Activated CD4-positive, CD25-positive, alpha-beta regulatory T cell treated with anti-CD3 and anti-CD28 coated beads, Interleukin-2, amount 50 U/mL, for 24 hours (primary cell): Measurements from ENCODE around the gene TSPAN11.

Source experiments
- ATAC-seq, 2 donors: fragments of 150-1000 bp; cut with Tn5 transposase; one replicate each; pipeline ENCODE4 v1.10.0; 2021; ENCODE audit warnings: mild to moderate bottlenecking in 1 of 2, moderate library complexity in 1 of 2

TSPAN11 gene

DNA sequence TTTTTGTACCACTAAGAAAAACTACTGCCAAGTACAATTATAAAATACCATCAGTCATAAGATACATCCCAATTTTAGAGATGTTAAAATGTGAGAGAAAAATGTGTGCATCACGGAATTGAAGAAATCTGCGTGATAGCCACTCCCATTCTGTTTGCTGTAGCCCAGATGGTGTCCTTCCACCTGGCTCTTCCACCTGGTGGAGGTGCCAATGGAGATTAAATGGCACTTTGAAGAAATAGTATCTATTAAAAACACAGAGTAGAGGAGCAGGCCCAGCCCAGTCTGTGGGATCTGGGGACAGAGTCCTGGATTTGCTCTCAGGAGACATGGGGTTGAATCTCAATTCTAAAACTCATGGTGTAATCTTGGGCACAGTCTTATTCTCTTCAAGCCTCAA is 35.5 kb downstream of the TSPAN11 start:
- no peak for ATAC-seq

DNA sequence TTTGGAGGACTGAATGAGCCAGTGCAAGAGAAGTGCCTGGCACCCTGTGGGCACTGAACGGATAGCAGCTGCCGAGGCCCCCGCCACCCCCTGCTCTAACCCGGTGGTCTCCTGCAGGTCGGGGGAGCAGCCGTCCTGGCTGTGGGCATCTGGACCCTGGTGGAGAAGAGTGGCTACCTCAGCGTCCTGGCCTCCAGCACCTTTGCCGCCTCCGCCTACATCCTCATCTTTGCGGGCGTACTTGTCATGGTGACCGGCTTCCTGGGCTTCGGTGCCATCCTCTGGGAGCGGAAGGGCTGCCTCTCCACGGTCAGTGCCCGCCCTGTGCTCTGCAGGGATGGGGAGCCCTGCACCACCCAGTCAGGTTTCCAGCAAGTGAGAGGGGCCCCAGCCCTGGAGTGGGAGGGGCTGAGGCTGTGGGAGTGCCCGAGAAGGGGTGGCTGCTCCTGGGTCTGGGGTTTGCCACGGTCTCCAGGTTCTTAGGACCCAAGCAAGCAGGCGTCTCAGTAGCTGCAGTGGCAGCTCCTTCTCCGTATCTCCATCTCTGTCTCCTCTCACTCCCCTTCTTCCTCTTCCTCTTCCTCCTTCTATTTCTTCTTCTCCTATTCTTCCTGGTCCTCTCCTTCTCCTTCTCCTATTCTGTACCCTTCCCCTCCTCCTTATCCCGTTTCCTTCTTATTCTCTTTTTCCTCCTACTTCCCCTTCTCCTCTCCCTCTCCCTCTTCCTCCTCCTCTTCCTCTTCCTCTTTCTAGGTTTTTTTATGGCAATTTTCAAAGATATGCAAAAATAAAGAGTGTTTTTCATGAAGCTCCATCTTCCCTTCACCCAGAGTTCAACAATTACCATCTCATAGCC is 37.4 kb downstream of the TSPAN11 start:
- no peak for ATAC-seq

DNA sequence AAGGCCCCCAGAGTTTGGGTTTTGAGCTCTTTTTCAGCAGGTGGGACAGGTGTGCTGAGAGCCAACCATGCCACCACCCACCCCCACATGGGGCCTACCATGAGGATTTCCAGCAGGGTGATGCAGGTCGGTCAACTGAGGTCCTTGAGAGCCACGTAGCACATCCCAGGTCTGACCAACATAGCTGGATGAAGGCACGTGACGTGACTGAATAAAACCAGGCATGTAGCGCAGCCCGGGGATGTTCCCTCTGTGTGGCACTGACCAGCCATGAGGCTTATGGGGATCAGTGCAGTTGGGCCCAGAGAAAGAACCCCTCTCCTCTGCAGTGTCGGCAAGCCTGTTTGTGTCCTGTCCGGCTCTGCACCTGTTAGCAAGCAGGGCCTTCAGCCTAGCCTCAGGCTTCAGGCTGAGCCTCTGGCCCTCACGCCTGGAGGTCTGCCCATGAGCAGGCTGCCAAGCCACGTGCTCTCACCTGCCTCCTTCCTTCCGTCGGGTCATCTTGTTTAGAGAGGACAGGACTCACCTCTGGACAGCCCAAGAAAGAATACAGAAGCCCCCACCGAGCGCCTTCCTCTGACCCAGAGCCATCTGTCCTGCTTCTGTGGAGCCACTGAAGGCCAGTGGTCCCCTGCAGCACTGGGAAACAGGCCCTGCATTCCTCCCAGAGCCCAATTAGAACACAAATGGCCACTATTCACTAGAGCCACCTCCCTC is 38.5 kb downstream of the TSPAN11 start:
- no peak for ATAC-seq

DNA sequence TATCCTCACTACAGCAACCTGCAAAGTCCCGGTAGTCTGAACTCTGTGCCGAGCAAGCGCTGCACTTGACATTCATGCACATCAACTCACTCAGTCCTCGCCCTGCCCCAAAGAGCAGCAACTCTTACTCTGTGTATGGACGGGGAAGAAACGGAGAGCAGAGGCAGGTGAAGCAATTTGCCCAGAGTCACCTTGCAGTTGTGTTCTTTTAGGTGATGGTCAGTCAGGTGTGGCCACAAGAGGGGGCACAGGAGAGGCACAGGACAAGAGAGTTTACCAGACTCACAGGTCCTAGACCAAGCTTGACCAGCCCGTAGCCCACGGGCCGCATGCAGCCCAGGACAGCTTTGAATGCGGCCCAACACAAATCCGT is 39.1 kb downstream of the TSPAN11 start:
- ATAC-seq, result no peak

DNA sequence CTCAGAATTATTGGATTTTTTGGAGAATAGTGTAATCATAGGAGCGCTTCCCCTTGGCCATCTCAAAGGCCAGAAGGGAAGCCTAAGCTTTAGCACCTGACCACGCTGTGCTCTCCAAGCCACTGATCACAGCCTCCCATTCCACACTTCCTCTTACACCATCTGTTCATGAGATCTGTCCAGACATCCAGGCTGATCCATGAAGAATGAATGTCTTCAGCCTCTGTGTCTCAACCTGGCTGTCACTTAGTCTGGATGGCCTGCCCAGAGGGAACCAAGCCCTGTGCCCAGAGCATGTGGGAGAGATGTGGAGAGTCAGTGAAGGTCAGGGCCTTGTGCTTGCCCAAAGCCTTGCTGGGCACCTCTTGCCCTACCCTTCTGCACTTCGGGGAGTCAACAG is 40.5 kb downstream of the TSPAN11 start:
- ATAC-seq, result no peak

DNA sequence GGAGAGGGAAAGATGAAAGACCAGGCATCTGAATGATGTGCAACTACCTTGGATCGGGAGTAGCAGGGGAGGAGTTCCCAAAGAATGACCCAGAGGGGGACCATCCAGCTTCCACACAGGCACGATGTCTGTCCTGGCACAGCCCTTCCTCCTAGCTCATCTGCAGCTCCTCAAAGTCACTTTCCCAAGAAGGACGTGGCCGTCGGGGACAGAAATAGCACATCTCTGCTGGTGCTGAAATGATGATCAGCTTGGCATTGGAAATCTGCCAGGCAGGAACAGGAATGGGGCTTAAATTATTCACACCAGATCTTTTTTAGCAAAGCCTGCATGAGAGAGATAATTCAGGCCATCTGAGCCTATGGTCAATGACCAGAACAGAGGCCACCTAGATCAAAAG is 41.7 kb downstream of the TSPAN11 start:
- no peak for ATAC-seq

DNA sequence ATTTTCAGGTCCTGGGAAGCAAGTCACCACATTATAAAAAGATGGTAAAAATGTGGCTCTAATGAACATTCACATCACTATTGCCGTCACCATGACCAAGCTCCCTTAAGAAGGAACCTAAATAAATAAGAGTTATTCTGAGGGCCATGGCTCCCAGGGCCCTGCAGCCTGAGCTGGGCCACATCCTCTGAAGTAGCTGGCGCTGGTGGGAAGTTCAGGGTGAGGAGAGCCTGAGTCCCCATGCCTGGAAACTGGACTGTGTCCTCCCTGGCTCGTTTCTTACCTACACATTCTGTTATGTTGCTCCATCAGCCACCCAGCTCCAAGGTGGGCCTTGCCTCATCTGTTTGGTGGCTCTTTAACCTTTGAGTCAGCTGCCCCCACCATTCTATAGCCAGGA is 42.5 kb downstream of the TSPAN11 start:
- no peak for ATAC-seq

DNA sequence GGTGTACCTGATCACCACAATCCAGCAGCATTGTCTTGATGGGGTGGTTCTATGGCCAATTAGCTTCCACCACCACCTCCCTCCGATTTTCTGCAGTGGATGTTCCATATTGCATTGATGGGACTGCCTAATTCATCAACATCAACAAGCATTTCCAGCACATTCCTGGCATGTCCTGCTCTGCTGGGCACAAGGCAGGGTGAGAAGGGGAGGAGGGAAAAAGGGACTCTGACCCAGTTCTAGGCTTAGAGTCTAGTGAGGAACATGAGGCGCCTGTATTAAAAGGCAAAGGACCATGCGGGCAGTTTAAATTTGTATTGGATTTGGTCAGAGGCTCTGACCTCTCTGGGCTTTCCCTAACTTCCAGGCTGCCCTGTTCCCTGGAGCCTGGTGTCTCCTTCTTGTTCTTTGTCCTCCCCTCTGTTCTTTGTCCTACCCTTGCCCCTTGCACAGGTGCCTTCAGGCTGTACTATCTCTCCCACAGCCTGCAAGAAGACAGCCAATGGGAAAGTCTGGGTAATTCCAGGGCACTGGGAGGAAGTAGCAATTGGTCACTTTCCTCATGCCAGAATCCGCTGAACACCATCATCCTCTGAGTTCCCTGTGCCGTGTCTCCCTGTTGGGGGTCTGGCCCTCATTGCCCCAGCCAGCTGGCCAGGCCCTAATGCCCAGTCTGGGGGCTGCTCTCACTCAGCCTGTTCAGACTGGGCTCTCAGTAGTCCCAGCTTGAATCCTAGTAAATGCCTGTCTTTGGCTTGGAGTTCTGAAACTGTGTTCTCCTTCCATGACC is 43.3 kb downstream of the TSPAN11 start:
- ATAC-seq, result no peak

DNA sequence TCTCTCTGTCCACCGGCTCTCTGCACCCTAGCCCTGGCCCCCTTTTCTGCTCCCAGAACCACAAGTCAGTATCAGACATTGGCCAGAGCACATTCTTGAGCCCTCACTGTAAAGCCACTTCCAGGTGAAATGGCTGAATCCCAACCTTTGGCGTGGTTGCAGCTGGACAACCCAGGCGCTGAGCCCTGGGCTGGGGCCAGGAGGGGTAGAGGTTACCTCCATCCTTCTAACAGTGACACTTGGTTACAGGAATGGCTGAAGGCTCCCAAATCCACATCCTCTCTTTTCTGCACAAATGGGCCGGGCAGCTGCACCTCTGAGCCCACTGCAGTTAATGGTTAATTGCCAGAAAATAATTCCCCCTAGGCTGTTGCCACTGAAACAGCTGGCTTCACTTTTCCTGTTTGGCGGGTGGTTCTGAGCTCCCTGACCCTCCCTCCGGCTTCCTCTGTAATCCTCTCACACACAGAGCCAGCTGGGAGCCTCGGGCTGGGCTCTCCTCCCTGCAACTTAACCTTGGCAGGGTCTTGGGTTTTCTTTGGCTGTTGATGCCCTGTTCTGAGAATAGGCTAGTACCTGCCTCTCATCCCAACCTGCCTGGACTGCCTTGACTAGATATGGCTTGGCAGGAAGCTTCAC is 44.1 kb downstream of the TSPAN11 start:
- ATAC-seq, result no peak

DNA sequence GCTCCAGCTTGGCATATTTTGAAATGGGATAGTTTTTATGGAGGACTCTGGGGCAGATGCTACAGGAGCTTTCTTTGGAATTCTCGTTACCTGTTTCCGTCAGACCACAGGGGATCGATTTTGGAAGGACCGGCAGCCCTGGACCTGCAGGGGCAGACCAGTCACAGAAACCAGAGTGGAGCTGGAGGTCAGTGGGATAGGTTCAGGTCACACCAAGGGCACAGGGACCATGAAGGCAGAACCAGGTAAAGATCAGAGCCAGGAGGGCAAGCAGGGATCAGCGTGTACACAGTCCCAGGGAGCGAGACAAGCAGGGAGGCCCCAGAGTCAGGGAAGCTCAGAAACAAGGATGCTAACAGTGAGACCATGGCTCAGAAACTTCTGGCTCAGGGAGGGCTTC is 45.5 kb downstream of the TSPAN11 start:
- no peak for ATAC-seq

DNA sequence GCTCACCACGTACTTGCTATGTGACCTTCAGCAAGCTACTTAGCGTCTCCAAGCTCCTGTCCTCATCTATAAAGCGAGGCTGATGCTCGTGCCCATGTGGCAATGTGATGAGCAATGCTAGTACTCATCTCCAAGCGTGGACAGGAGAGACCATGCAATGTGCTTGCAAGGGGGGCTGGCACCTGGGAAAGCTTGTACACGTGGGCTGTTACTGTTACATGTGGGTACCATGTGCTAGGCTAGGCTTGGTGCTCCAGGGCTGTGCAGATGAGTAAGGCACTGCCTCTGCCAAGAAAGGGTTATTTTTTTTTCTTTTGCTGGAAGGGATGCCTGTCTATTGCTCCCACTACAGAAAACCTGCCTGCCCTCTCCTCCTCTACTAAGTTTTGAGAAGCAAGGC is 46.6 kb downstream of the TSPAN11 start:
- no peak for ATAC-seq

DNA sequence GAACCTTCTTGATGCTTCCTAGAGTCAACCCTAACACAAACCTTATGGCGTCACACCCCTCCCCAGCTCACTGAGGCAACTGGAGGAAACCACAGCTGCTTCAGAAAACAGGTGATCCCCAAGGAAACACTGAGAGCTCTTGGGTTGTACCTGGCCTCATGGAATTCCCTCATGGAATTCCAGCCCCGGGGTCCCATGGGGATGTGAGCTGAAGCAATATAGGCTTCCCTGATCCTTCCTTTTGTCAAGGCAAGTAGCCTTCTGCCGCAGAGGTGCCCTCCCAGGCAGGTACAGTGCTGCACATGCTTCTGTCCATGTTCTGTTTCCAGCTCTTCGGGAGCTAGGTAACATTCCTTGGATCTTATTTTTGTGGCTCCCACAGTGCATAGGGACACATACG is 47.3 kb downstream of the TSPAN11 start:
- ATAC-seq, result no peak

DNA sequence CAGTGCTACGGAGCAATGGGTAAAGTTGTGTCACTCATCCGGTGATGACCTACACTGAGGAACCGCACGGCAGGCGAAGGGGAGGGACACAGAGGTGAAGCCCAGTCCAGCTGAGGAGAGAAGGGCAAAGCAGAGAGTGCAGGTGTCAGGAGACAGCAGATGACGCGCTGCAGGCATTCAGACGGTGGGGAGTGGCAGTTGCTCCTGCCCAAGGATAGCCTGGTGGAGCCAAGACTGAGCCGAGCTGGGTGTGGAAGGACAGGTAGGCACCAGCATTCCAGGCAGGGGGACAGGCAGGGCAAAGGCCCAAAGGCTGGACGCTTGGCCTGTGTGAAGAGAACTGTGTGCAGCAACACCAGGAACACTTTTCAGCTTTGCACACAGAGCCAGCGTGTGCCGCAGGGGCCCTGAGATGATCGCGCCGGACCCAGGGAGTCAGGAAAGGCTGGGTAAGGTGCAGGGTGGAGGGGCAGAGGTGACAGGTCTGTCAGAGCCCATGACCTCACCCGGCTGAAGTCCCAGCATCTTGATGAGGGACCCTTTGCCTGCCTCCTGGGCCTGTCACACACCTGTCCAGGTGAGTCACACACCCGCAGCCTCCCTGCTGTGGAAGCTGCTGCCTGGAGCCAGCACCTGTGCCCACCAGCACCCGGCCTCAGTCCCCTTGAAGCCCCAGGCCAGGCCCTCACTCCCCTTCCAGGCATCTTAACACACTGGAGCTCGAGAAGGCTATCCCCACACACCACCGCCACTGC is 48.4 kb downstream of the TSPAN11 start:
- no peak for ATAC-seq

DNA sequence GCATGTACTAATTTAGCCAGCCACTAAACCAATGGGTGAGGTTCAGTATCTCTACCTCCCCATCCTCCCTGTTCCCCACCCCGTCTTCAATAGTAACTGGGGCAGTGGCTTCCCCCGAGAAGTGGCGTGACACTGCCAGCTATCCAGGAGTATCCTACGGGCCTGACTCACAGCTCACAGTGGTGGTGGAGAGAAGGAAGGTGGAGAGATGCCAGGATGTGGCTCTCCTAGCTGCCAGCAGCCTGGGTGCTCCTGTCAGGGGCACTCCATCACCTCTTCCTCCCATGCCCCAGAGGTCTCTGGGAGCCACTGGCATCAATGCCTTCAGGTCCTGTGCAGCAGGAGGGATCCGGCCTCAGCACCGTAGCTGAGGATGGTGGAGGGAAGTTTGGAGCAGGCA is 49.0 kb downstream of the TSPAN11 start:
- no peak for ATAC-seq

DNA sequence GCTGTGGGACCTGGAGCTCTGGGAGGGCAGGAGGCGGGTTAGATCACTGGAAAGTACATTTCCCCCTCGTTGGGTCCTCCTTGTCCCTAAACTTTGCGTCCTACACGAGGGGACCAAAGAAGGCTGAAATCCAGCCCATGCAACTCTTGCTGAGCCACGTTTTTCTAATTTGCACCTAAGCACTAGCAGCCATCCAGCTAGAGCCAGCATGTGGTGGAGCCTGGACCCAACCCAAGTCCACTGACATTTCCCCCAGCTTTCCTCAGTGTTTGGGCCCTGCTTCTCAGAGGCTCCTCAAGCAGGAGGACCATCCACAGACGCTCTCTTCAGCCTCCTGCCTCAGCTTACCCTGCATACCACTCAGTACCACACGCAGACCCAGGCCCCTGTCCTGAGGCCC is 49.7 kb downstream of the TSPAN11 start:
- ATAC-seq, result no peak

DNA sequence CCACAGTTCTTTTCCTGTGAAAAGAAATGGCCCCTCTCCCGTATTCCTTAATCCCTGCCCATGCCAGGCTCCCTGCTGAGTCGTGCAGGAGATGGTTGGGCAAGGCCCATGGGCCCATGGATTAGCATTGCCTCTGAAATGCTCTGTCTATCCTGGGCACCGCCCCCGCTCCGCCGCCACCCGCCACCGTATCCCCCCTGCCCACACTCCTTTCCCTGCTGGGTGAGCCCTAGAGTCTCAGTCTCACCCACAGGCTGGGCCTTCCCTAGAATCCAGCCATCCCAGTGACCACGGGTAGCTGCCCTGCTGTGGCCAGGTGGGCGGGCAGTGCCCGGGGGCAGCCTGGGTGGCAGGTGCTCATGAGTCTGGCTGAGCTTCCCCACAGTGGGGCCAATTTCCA is 50.6 kb downstream of the TSPAN11 start:
- ATAC-seq, result no peak

DNA sequence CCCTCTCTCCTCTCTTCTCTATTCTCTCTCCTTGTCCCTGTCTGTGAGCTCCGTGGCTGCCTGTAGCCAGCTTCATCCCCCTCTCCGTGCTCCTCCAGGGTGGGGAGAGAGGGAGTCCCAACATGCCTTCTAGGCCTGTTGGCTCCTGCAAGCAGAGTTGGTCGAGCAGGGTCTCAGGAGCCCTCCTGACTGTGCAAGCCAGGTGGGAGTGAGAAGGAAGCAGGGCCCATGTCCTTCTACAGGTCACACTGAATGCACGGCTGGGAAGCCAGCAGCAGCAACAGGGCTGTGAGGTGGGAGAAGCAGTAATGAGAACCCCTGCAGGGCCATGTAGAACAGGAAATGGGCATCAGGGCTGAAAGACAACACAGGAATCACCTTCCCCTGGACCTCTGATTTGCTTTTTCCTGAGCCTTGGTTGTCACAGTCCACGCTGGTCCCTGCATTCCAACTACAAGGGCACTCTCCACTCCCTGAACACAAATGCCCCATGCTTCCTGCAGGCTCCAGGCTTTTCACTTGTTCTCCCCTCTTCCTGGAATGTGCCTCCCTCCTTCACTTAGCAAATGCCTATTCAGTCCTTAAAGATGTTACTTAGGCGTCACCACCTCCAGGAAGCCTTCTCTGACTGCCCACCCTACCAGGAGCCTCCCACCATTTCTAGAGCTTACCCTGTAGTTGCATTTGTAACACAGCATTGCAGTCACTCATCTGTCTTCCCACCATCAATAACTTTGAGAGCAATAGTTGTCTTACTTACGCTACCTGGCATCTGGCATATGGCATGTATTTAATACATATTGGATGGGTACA is 51.2 kb downstream of the TSPAN11 start:
- no peak for ATAC-seq

DNA sequence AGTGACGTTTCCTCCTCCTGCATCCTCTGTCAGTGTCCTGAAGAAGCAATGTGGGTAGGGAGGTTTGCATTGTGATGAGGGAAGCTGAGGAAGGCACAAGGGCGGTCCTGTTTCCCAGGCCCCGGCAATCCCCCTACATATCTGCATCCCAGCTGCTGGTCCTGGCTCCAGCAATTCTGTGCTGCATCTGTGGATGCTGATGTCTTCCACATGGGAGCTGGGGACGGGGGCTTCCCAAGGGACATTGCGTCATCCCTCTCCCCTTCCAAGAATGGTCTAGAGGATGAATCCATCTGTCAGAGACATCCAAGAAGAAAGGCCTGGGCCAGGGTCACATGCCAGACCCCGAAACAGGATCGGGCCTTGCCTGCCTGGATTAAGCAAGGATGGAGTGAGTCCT is 52.1 kb downstream of the TSPAN11 start:
- no peak for ATAC-seq

DNA sequence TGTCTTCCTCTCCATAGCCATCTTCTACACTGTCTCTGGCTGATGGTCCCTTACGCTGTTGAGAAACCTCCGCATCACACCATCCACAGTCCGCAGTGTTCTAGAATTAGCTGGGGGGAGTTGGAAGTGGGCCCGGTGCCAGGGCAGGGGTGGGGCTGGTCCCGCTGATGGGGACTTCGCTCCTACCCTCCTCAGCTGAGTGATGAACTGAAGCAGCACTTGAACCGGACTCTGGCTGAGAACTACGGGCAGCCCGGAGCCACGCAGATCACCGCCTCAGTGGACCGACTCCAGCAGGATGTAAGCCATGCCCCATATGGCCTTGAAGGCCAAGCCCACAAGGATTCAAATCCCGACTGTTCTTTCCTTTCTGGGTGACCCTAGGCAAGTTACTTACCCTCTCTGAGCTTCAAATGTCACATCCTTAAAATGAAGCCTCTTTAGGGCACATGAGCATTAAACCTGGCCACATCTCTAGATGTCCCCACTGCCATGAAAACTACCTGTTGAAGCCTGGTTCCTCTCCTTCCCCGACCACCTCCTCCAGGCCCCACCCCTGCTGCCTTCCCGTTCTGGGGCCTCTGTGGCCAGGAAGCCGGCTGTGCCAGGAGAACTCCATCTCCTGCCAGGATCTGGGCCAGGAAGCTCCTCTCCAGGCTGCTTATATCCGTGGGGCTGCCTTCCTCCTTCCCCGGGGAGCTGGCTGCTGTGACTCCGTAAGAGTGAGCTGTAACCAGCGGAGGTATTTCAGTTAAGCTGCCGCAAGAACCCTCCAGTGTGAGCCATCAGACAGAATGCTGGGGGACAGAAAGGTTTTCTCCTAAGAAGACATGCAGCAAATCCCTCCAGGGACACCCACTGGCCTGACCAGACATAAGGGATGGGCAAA is 53.1 kb downstream of the TSPAN11 start:
- no peak for ATAC-seq

DNA sequence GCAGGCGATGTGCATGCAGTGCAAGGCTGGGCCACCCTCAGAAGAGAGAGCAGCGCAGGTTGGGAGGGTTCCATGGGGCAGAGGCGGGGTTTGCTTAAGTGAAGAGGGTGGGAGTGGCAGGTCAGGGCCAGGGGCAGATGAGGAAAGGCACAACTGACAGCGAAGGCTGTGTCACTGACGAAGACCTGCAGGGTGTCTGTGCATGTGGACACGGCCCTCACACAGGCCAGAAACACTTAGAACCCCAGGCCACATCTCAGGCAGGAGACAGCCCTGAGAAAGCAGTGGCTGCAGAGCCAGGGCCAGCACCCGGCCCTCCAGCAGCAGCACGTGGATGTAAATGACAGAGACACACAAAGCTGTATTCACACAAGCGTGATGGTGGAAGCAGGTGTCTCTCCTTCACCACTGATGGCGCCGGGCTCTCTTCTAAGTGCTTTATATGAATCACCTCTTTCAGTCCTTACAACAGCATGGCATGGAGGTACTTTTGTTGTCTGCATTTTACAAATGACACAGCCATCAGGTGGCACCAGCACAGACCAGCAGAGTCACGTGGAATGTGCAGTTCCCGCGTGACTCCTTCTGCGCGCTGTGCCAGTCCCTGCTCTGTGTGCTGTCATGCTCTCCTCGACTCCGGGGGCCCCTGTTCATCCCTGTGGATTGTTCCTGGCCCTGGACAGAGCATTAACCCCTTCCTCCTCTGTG is 54.6 kb downstream of the TSPAN11 start:
- no peak for ATAC-seq
